SK-N-SH (cell line): ENCODE measurements around the gene PPP4C. TPM values are rescaled to one million over a fixed set of nuclear protein-coding genes. Genes with fewer than 3 reads are reported as not detected.

Experiments
- CTCF ChIA-PET: fragments of 300-600, 350-600 bp; formaldehyde crosslinking; extraction: SDS; loops from one replicate; lab custom pipeline; 2021; lab: Yijun Ruan, JAX
- POLR2A ChIA-PET: fragments of 350-600 bp; sonication (Branson Sonifier 250); formaldehyde crosslinking; extraction: SDS; loops from one replicate; lab custom pipeline; 2020; ENCODE audit warnings: antibody characterized with exemption, inconsistent platforms; lab: Yijun Ruan, JAX
- DNase-seq: peaks from one replicate; pipeline ENCODE4 v3.0.0; 2012
- H2AFZ ChIP-seq: fragments of 200-600 bp; sonication (generic); 2 replicates; pipeline ENCODE4 v1.8.1; 2016; ENCODE audit warnings: antibody characterized with exemption, mild to moderate bottlenecking, low read depth
- H3F3A ChIP-seq: fragments of 200-600 bp; sonication (generic); replicated peaks from 2 replicates; pipeline ENCODE3; 2016; ENCODE audit warnings: antibody characterized with exemption, mild to moderate bottlenecking; ENCODE audit not compliant: insufficient read depth
- H3K27ac ChIP-seq, 2 experiments: fragments of 200-500 bp in 1 of 2; fragments of 200-600 bp in 1 of 2; sonication (Bioruptor generic) in 1 of 2; sonication (generic), shearing (Covaris generic) in 1 of 2; 2 replicates each; pipeline versions ENCODE4 v1.5.1 to v1.6.1; 2014 to 2016; ENCODE audit warnings: low read depth in 2 of 2, inconsistent platforms in 1 of 2, low read length in 1 of 2, mild to moderate bottlenecking in 1 of 2, mixed read lengths in 1 of 2
- H3K27me3 ChIP-seq: fragments of 200-600 bp; sonication (generic), shearing (Covaris generic); 2 replicates; pipeline ENCODE4 v1.6.1; 2016; ENCODE audit warnings: mixed run types; ENCODE audit not compliant: insufficient read depth
- H3K36me3 ChIP-seq, 2 experiments: fragments of 200-500 bp in 1 of 2; fragments of 200-600 bp in 1 of 2; sonication (Bioruptor generic) in 1 of 2; sonication (generic) in 1 of 2; replicated peaks in 1 of 2; 2 replicates each; pipeline versions ENCODE3 to v1.5.1; 2014 to 2016; ENCODE audit warnings: low read length in 1 of 2, mild to moderate bottlenecking in 1 of 2; ENCODE audit not compliant: insufficient read depth in 2 of 2, control insufficient read depth in 1 of 2
- H3K4me1 ChIP-seq, 2 experiments: fragments of 200-500 bp in 1 of 2; fragments of 200-600 bp in 1 of 2; sonication (Bioruptor generic) in 1 of 2; sonication (generic), shearing (Covaris generic) in 1 of 2; 2 replicates each; pipeline versions ENCODE4 v1.5.1 to v1.6.1; 2014 to 2016; ENCODE audit warnings: low read depth in 1 of 2, low read length in 1 of 2, mixed run types in 1 of 2; ENCODE audit not compliant: insufficient read depth in 2 of 2, control insufficient read depth in 1 of 2
- H3K4me2 ChIP-seq: fragments of 200-600 bp; sonication (generic), shearing (Covaris generic); 2 replicates; pipeline ENCODE4 v1.6.1; 2017; ENCODE audit warnings: mixed run types
- H3K4me3 ChIP-seq, 2 experiments: fragments of 200-500 bp in 1 of 2; fragments of 200-600 bp in 1 of 2; sonication (Bioruptor generic) in 1 of 2; sonication (generic), shearing (Covaris generic) in 1 of 2; 2 replicates each; pipeline versions ENCODE4 v1.5.1 to v1.8.1; 2014 to 2016; ENCODE audit warnings: low read depth in 2 of 2, inconsistent platforms in 1 of 2, low read length in 1 of 2, mild to moderate bottlenecking in 1 of 2, mixed read lengths in 1 of 2, moderate library complexity in 1 of 2
- H3K79me2 ChIP-seq: fragments of 200-600 bp; sonication (generic); 2 replicates; pipeline ENCODE4 v1.8.1; 2017; ENCODE audit warnings: mild to moderate bottlenecking; ENCODE audit not compliant: insufficient read depth
- H3K9ac ChIP-seq: fragments of 200-600 bp; sonication (generic); 2 replicates; pipeline ENCODE4 v1.6.1; 2017; ENCODE audit warnings: mixed run types
- H3K9me2 ChIP-seq: fragments of 200-600 bp; sonication (generic); 2 replicates; pipeline ENCODE4 v1.6.1; 2017; ENCODE audit warnings: mixed run types
- H3K9me3 ChIP-seq: fragments of 200-600 bp; sonication (generic); 2 replicates; pipeline ENCODE4 v1.6.1; 2017; ENCODE audit warnings: mixed run types, mild to moderate bottlenecking, moderate library complexity
- H4K20me1 ChIP-seq: fragments of 200-600 bp; sonication (generic); 2 replicates; pipeline ENCODE4 v1.6.1; 2017; ENCODE audit warnings: mild to moderate bottlenecking, mixed run types; ENCODE audit not compliant: insufficient read depth
- CHD2 ChIP-seq: fragments of 150-350 bp; IDR thresholded peaks from 2 replicates; pipeline ENCODE4 v1.6.1; 2018; ENCODE audit warnings: low read length; ENCODE audit not compliant: partially characterized antibody
- EZH2phosphoT487 ChIP-seq: fragments of 200-600 bp; sonication (generic); IDR thresholded peaks from 2 replicates; pipeline ENCODE4 v1.6.1; 2017; ENCODE audit warnings: low read depth, mixed run types, mild to moderate bottlenecking, antibody characterized with exemption, moderate library complexity, borderline replicate concordance
- FOSL2 ChIP-seq: IDR thresholded peaks from 2 replicates; pipeline ENCODE4 v1.4.0; 2012; ENCODE audit warnings: low read depth, mild to moderate bottlenecking, moderate library complexity, borderline replicate concordance
- GATA2 ChIP-seq: sonication (generic); formaldehyde crosslinking; IDR thresholded peaks from 2 replicates; pipeline ENCODE4 v1.5.0; 2020; ENCODE audit warnings: mild to moderate bottlenecking, missing genetic modification reagents
- JUND ChIP-seq: IDR thresholded peaks from 2 replicates; pipeline ENCODE4 v1.4.0; 2012
- MEF2A ChIP-seq: IDR thresholded peaks from 2 replicates; pipeline ENCODE4 v1.4.0; 2012; ENCODE audit warnings: low read depth, borderline replicate concordance
- MXI1 ChIP-seq: IDR thresholded peaks from 2 replicates; pipeline ENCODE4 v1.6.1; 2012; ENCODE audit warnings: mild to moderate bottlenecking, low read depth, low read length, improper control_type of control experiment
- POLR2AphosphoS5 ChIP-seq: IDR thresholded peaks from 2 replicates; pipeline ENCODE4 v1.6.1; 2012; ENCODE audit warnings: low read depth, low read length
- RAD21 ChIP-seq: IDR thresholded peaks from 2 replicates; pipeline ENCODE4 v1.6.1; 2012; ENCODE audit warnings: mild to moderate bottlenecking, low read length
- RCOR1 ChIP-seq: fragments of 150-350 bp; IDR thresholded peaks from 2 replicates; pipeline ENCODE4 v1.6.1; 2017; ENCODE audit warnings: antibody characterized with exemption, low read length
- SIN3A ChIP-seq: IDR thresholded peaks from 2 replicates; pipeline ENCODE4 v1.6.1; 2012; ENCODE audit warnings: low read depth, mild to moderate bottlenecking, low read length, moderate library complexity, borderline replicate concordance
- TAF1 ChIP-seq: IDR thresholded peaks from 2 replicates; pipeline ENCODE4 v1.6.1; 2012; ENCODE audit warnings: low read depth, mild to moderate bottlenecking, low read length, moderate library complexity, borderline replicate concordance
- WGBS: methylation state at CpG from one replicate; pipeline ENCODE4 v1.1.6; 2017; ENCODE audit warnings: low lambda C conversion rate; 5-methylcytosine and 5-hydroxymethylcytosine counted together
- polyA plus RNA-seq, 3 experiments: library from polyadenylated mRNA; depleted of rRNA; stranded (reverse); fragments of >200 nt; gene quantifications; 2 replicates each; pipeline ENCODE4 v1.2.3, GENCODE V29; 2012
- TF ChIP-seq, protein P1 (sequence below): IDR thresholded peaks from 2 replicates; pipeline ENCODE4 v1.4.0; 2012; ENCODE audit warnings: low read depth, borderline replicate concordance
- TF ChIP-seq, protein P2 (sequence below): fragments of 150-350 bp; IDR thresholded peaks from 2 replicates; pipeline ENCODE4 v1.6.1; 2017; ENCODE audit warnings: antibody characterized with exemption, low read length, low read depth, borderline replicate concordance

The PPP4C gene
- polyA plus RNA-seq, 1 of the 3 experiments (the other 2 are of a cell fraction): 339 TPM

DNA sequence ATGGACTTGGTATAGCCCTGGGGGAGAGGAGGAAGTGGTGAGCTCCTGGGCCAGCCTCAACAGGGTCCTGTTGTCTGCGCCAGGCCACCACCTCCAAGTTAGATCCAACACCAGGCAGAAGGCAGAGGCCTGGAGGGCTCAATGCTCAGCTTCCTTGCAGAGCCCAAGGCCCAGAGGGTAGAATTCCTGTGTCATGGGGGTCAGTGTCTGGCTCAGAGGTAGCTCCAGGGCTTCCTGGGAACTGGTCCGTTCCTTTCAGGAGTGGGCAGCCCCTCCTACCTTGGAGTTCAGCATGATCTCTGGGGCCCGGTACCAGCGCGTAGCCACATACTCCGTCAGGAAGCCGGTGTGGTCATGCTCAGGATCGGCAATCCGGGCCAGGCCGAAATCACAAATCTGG is 42.0 kb downstream of the PPP4C start:
- Histone ChIP-seq H2AFZ (no peak overlapping the region), H3K4me2 (no peak overlapping the region), H3K9ac (no peak overlapping the region), H3F3A (peaks cover 2% of the 10 kb centered on the region), H4K20me1 (no peaks in the 10 kb centered on the region), H3K4me3 (no peak overlapping the region), H3K27me3 (no peaks in the 10 kb centered on the region), H3K9me2 (no peaks in the 10 kb centered on the region), H3K27ac (no peak overlapping the region), H3K9me3 (no peaks in the 10 kb centered on the region), H3K79me2 (no peaks in the 10 kb centered on the region), H3K36me3 (peaks cover 0 to 6% of the 10 kb centered on the region in 2 experiments), H3K4me1 (peaks cover 6 to 14% of the 10 kb centered on the region in 2 experiments; a peak in 1 of 4 replicates)
- 99% methylated on average over 8 of the region's 10 CpGs for WGBS
- DNase-seq: no peak
- ChIA-PET CTCF (interaction anchor here (1.1 to 1.6 kb wide), 2 partner anchors 15 to 25 kb away, joined by 3 to 7 read pairs; partner anchors contain the start of gene TBX6), POLR2A (no interaction called here)
- TF ChIP-seq RCOR1 (no peak), CHD2 (no peak), MEF2A (no peak), FOSL2 (no peak), TAF1 (no peak), SIN3A (no peak), JUND (no peak), MXI1 (no peak), EZH2phosphoT487 (no peak), POLR2AphosphoS5 (no peak)
- TF ChIP-seq, protein P1, sequence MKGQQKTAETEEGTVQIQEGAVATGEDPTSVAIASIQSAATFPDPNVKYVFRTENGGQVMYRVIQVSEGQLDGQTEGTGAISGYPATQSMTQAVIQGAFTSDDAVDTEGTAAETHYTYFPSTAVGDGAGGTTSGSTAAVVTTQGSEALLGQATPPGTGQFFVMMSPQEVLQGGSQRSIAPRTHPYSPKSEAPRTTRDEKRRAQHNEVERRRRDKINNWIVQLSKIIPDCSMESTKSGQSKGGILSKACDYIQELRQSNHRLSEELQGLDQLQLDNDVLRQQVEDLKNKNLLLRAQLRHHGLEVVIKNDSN: no peak
- TF ChIP-seq, protein P2, sequence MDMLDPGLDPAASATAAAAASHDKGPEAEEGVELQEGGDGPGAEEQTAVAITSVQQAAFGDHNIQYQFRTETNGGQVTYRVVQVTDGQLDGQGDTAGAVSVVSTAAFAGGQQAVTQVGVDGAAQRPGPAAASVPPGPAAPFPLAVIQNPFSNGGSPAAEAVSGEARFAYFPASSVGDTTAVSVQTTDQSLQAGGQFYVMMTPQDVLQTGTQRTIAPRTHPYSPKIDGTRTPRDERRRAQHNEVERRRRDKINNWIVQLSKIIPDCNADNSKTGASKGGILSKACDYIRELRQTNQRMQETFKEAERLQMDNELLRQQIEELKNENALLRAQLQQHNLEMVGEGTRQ: no peak

DNA sequence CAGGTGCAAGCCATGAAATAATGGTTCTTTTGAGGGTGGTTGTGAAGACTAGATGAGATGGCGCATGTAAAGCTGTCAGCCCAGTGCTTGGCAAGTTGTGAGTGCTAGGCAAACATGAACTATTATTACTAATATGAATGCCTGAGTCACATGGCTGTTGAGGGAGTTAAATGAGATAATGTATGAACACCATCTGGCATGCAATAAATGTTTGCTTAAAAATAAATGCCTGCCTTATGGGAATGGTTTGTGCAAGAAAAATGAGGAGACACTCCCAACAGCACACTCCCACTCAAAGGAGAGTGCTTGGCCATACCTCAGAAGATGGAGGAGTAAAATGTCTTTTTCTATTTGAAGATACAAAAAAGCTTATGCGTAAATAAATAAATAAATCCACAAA is 43.6 kb downstream of the PPP4C start:
- no peak overlapping the region for H3K4me2 ChIP-seq
- no peak for TF ChIP-seq FOSL2
- TF ChIP-seq RAD21: no peak
- no peak for TF ChIP-seq RCOR1
- TF ChIP-seq, protein P1: no peak
- TF ChIP-seq GATA2 (CRISPR knock-in tag): no peak
- TF ChIP-seq, all 33 proteins: peak for 0
- H3K9ac ChIP-seq: no peak overlapping the region
- POLR2A ChIA-PET: no interaction called here
- H3K4me1 ChIP-seq: peaks cover 9 to 11% of the 10 kb centered on the region in 2 experiments; a peak in 3 of 4 replicates
- no peaks in the 10 kb centered on the region for H4K20me1 ChIP-seq
- H3K9me2 ChIP-seq: no peaks in the 10 kb centered on the region
- CTCF ChIA-PET: interaction anchor here (1.0 kb wide), 1 partner anchor 23 kb away, joined by 3 read pairs; the partner anchor contains the start of gene YPEL3
- no peak overlapping the region for H3K27ac ChIP-seq
- 91% methylated on average over 2 of the region's 2 CpGs for WGBS
- H3F3A ChIP-seq: peaks cover 9% of the 10 kb centered on the region
- H3K79me2 ChIP-seq: no peaks in the 10 kb centered on the region
- H2AFZ ChIP-seq: no peak overlapping the region
- no peaks in the 10 kb centered on the region for H3K27me3 ChIP-seq
- H3K9me3 ChIP-seq: no peaks in the 10 kb centered on the region
- no peak overlapping the region for H3K4me3 ChIP-seq
- DNase-seq: no peak
- H3K36me3 ChIP-seq: peaks cover 0 to 6% of the 10 kb centered on the region in 2 experiments
